IMR-90 (cell line): ENCODE data around the gene HS3ST5. TPM values are rescaled to one million over a fixed set of nuclear protein-coding genes. Genes with fewer than 3 reads are reported as not detected.

Experiments
- ATAC-seq: fragments of 200-7000 bp; cut with Tn5 transposase; 2 replicates; pipeline ENCODE4 v1.9.1; 2020; ENCODE audit warnings: low read depth, mild to moderate bottlenecking, moderate library complexity
- BruUV-seq: library from RNA; stranded (reverse); fragments of 400-500 nt; replicated peaks from 2 replicates; lab custom pipeline; 2021; lab: Mats Ljungman, UMichigan
- CTCF ChIA-PET: fragments of 300-600 bp; formaldehyde crosslinking; extraction: SDS; loops from one replicate; lab custom pipeline; 2021; ENCODE audit warnings: antibody characterized with exemption; lab: Yijun Ruan, JAX
- POLR2A ChIA-PET: fragments of 300-600 bp; sonication (Branson Sonifier 250); formaldehyde crosslinking; loops from one replicate; lab custom pipeline; 2022; ENCODE audit warnings: antibody characterized with exemption; ENCODE audit not compliant: unreplicated experiment; lab: Charles Lee
- DNase-seq: peaks from one replicate; pipeline ENCODE4 v3.0.0; 2013
- H2AFZ ChIP-seq: replicated peaks from 2 replicates; pipeline ENCODE3; 2013; ENCODE audit warnings: low read length, mild to moderate bottlenecking; ENCODE audit not compliant: poor library complexity
- H2AK5ac ChIP-seq: 2 replicates; pipeline ENCODE4 v1.6.1; 2013; ENCODE audit warnings: low read depth, low read length, inconsistent platforms
- H2AK9ac ChIP-seq: replicated peaks from 2 replicates; pipeline ENCODE3; 2013; ENCODE audit warnings: mild to moderate bottlenecking, low read depth, low read length, moderate library complexity; ENCODE audit not compliant: poor library complexity
- H2BK120ac ChIP-seq: 2 replicates; pipeline ENCODE4 v1.6.1; 2013; ENCODE audit warnings: low read depth, low read length, inconsistent platforms
- H2BK15ac ChIP-seq: 3 replicates; pipeline ENCODE4 v1.6.1; 2013; ENCODE audit warnings: low read depth, low read length, inconsistent platforms
- H2BK20ac ChIP-seq: 2 replicates; pipeline ENCODE4 v1.6.1; 2013; ENCODE audit warnings: low read depth, mild to moderate bottlenecking, inconsistent platforms, low read length, moderate library complexity
- H2BK5ac ChIP-seq: 2 replicates; pipeline ENCODE4 v1.6.1; 2013; ENCODE audit warnings: mild to moderate bottlenecking, low read depth, low read length, inconsistent platforms; ENCODE audit not compliant: poor library complexity, severe bottlenecking
- H3K14ac ChIP-seq: replicated peaks from 2 replicates; pipeline ENCODE4 v1.6.1; 2013; ENCODE audit warnings: low read depth, low read length, inconsistent platforms
- H3K18ac ChIP-seq: 2 replicates; pipeline ENCODE4 v1.6.1; 2013; ENCODE audit warnings: low read depth, low read length, control low read depth
- H3K23ac ChIP-seq: 2 replicates; pipeline ENCODE4 v1.6.1; 2013; ENCODE audit warnings: low read depth, low read length, inconsistent platforms
- H3K27ac ChIP-seq: 2 replicates; pipeline ENCODE4 v1.5.1; 2013; ENCODE audit warnings: mild to moderate bottlenecking, control low read depth, low read length; ENCODE audit not compliant: insufficient read depth
- H3K27me3 ChIP-seq: 2 replicates; pipeline ENCODE4 v1.6.1; 2013; ENCODE audit warnings: low read length; ENCODE audit not compliant: control insufficient read depth, insufficient read depth
- H3K36me3 ChIP-seq: 2 replicates; pipeline ENCODE4 v1.6.1; 2013; ENCODE audit warnings: low read length, mixed read lengths; ENCODE audit not compliant: control insufficient read depth, insufficient read depth
- H3K4ac ChIP-seq: 2 replicates; pipeline ENCODE4 v1.6.1; 2013; ENCODE audit warnings: low read depth, low read length, inconsistent platforms
- H3K4me1 ChIP-seq: 2 replicates; pipeline ENCODE4 v1.6.1; 2013; ENCODE audit warnings: low read length, mixed read lengths; ENCODE audit not compliant: control insufficient read depth, insufficient read depth
- H3K4me2 ChIP-seq: 2 replicates; pipeline ENCODE4 v1.6.1; 2013; ENCODE audit warnings: low read depth, mild to moderate bottlenecking, control low read depth, low read length, moderate library complexity
- H3K4me3 ChIP-seq: 2 replicates; pipeline ENCODE4 v1.5.1; 2013; ENCODE audit warnings: low read depth, mild to moderate bottlenecking, control low read depth, low read length, moderate library complexity; ENCODE audit not compliant: insufficient read depth
- H3K56ac ChIP-seq: 2 replicates; pipeline ENCODE4 v1.6.1; 2013; ENCODE audit warnings: low read length, inconsistent platforms; ENCODE audit not compliant: insufficient read depth; ENCODE audit errors: extremely low read depth
- H3K79me1 ChIP-seq, 2 experiments: 2 replicates each; pipeline ENCODE4 v1.6.1; 2013; ENCODE audit warnings: low read length in 2 of 2, inconsistent platforms in 1 of 2, low read depth in 1 of 2
- H3K9ac ChIP-seq: 2 replicates; pipeline ENCODE4 v1.6.1; 2013; ENCODE audit warnings: low read depth, low read length, control low read depth
- H3K9me1 ChIP-seq: 2 replicates; pipeline ENCODE4 v1.6.1; 2013; ENCODE audit warnings: low read length, inconsistent platforms; ENCODE audit not compliant: insufficient read depth
- H3K9me3 ChIP-seq: 2 replicates; pipeline ENCODE4 v1.6.1; 2013; ENCODE audit warnings: low read length; ENCODE audit not compliant: control insufficient read depth, insufficient read depth
- H4K20me1 ChIP-seq: 2 replicates; pipeline ENCODE4 v1.6.1; 2013; ENCODE audit warnings: low read length, inconsistent platforms; ENCODE audit not compliant: insufficient read depth
- H4K5ac ChIP-seq: 2 replicates; pipeline ENCODE4 v1.6.1; 2013; ENCODE audit warnings: mild to moderate bottlenecking, low read depth, low read length, control low read depth
- H4K8ac ChIP-seq, 2 experiments: 2 replicates each; pipeline ENCODE4 v1.6.1; 2013; ENCODE audit warnings: low read depth in 2 of 2, low read length in 2 of 2, control low read depth in 1 of 2, inconsistent platforms in 1 of 2
- H4K91ac ChIP-seq: 2 replicates; pipeline ENCODE4 v1.6.1; 2013; ENCODE audit warnings: low read depth, low read length, inconsistent platforms; ENCODE audit not compliant: insufficient read depth
- CEBPB ChIP-seq: IDR thresholded peaks from 2 replicates; pipeline ENCODE4 v1.6.1; 2012; ENCODE audit warnings: low read depth, low read length, improper control_type of control experiment
- FOS ChIP-seq: fragments of 150-350 bp; IDR thresholded peaks from 2 replicates; pipeline ENCODE4 v1.6.1; 2016; ENCODE audit warnings: low read depth, low read length
- MAFK ChIP-seq: IDR thresholded peaks from 2 replicates; pipeline ENCODE4 v1.6.1; 2012; ENCODE audit warnings: low read depth, low read length, improper control_type of control experiment
- MAZ ChIP-seq: IDR thresholded peaks from 2 replicates; pipeline ENCODE4 v1.6.1; 2012; ENCODE audit warnings: low read depth, mild to moderate bottlenecking, low read length, improper control_type of control experiment, moderate library complexity, borderline replicate concordance
- NFE2L2 ChIP-seq: fragments of 150-350 bp; IDR thresholded peaks from 2 replicates; pipeline ENCODE4 v1.6.1; 2016; ENCODE audit warnings: low read depth, mild to moderate bottlenecking, low read length
- POLR2A ChIP-seq: IDR thresholded peaks from 2 replicates; pipeline ENCODE4 v1.6.1; 2012; ENCODE audit warnings: mild to moderate bottlenecking, low read depth, low read length
- SMC3 ChIP-seq: fragments of 150-350 bp; IDR thresholded peaks from 2 replicates; pipeline ENCODE4 v1.6.1; 2016; ENCODE audit warnings: low read depth, mild to moderate bottlenecking, antibody characterized with exemption, low read length, moderate library complexity
- USF2 ChIP-seq: fragments of 150-350 bp; IDR thresholded peaks from 2 replicates; pipeline ENCODE4 v1.6.1; 2017; ENCODE audit warnings: mild to moderate bottlenecking, antibody characterized with exemption, low read length, low read depth
- WGBS, 2 experiments: methylation state at CpG; one replicate each; pipeline versions ENCODE4 v1.1.5 to v1.1.7; 2013; ENCODE audit warnings: missing lambda C conversion rate in 2 of 2; ENCODE audit not compliant: insufficient read length in 1 of 2; ENCODE audit errors: extremely low coverage in 2 of 2; 5-methylcytosine and 5-hydroxymethylcytosine counted together
- dilution Hi-C: fragments of 300-500 bp; cut with HindIII; formaldehyde crosslinking; loops from one replicate; pipeline ENCODE4 v1.14.3; 2018; ENCODE audit warnings: low sequenced_read_pairs; ENCODE audit not compliant: unreplicated experiment
- in situ Hi-C: fragments of 300-500 bp; cut with MboI; formaldehyde crosslinking; loops from 3 replicates; pipeline ENCODE4 v1.14.3; 2019; ENCODE audit warnings: low sequenced_read_pairs, inconsistent platforms, mixed read lengths
- intact Hi-C: fragments of 100-400 bp; cut with micrococcal nuclease; formaldehyde crosslinking; loops from 2 replicates; pipeline ENCODE4 v1.10.0; 2022
- polyA plus RNA-seq, 3 experiments: library from polyadenylated mRNA; depleted of rRNA; stranded (reverse); fragments of >200 nt; gene quantifications; 2 replicates each; pipeline ENCODE4 v1.2.3, GENCODE V29; 2012; ENCODE audit warnings: low replicate concordance in 1 of 3
- total RNA-seq: library from RNA; depleted of rRNA; stranded (reverse); fragments of >200 nt; gene quantifications from 2 replicates; pipeline ENCODE4 v1.2.3, GENCODE V29; 2012
- TF ChIP-seq, protein P1 (sequence below): conservative IDR thresholded peaks from 2 replicates; pipeline ENCODE4 v1.5.1; 2012; ENCODE audit warnings: mild to moderate bottlenecking, low read depth, low read length, improper control_type of control experiment

The HS3ST5 gene
- total and polyA plus RNA-seq, 2 of the 4 experiments (the other 2 are of a cell fraction) = not detected

DNA sequence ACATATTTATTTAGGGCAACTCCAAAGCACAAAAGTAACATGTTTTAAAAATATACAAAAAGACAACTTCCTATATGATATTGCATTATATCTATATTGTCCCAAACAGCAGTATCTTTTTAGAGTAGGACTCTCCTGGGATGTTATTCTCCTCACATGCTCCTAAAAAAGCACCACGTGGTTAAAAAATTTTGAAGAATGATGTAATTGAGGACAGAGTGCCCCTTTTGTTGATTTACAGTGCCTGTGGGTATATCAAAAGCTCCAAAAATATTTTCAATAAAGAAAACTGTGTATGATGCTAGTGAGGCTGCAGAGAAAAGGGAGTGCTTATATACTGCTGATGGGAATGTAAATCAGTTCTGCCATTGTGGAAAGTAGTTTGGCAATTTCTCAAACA lies 241.6 kb downstream of the HS3ST5 start:
- ATAC-seq = no peak
- no peak overlapping the region for H2BK20ac ChIP-seq
- no peak overlapping the region for H3K27ac ChIP-seq
- no peak overlapping the region; a peak in 1 of 4 replicates for H4K8ac ChIP-seq
- no peak overlapping the region for H3K4me3 ChIP-seq
- H3K56ac ChIP-seq = no peak overlapping the region
- no CpG with 5 or more reads among the region's 1 CpG for WGBS, 2 experiments
- ChIA-PET POLR2A (no interaction called here), CTCF (interaction anchor here (0.6 to 1.6 kb wide), 2 partner anchors 41 to 106 kb away, joined by 4 to 7 read pairs; no protein-coding TSS in a partner anchor)
- H3K18ac ChIP-seq = no peak overlapping the region
- no peak overlapping the region for H3K4me2 ChIP-seq
- H3K4me1 ChIP-seq = peaks cover 4% of the 10 kb centered on the region
- no TSS peak for BruUV-seq
- no peak overlapping the region for H4K91ac ChIP-seq
- no peak overlapping the region for H2BK120ac ChIP-seq
- TF ChIP-seq, protein P1, sequence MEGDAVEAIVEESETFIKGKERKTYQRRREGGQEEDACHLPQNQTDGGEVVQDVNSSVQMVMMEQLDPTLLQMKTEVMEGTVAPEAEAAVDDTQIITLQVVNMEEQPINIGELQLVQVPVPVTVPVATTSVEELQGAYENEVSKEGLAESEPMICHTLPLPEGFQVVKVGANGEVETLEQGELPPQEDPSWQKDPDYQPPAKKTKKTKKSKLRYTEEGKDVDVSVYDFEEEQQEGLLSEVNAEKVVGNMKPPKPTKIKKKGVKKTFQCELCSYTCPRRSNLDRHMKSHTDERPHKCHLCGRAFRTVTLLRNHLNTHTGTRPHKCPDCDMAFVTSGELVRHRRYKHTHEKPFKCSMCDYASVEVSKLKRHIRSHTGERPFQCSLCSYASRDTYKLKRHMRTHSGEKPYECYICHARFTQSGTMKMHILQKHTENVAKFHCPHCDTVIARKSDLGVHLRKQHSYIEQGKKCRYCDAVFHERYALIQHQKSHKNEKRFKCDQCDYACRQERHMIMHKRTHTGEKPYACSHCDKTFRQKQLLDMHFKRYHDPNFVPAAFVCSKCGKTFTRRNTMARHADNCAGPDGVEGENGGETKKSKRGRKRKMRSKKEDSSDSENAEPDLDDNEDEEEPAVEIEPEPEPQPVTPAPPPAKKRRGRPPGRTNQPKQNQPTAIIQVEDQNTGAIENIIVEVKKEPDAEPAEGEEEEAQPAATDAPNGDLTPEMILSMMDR = no peak
- TF ChIP-seq MAFK = no peak
- no peak for TF ChIP-seq MAZ
- no peak for TF ChIP-seq POLR2A
- TF ChIP-seq USF2 = no peak
- TF ChIP-seq CEBPB = no peak
- no peak for TF ChIP-seq NFE2L2
- TF ChIP-seq FOS = no peak
- TF ChIP-seq SMC3 = no peak
- H2BK15ac ChIP-seq = no peak overlapping the region
- H2AK9ac ChIP-seq = no peak overlapping the region
- no peak overlapping the region for H2AFZ ChIP-seq
- intact Hi-C loops = loop anchor here (10.0 kb wide), 1 partner anchor 1794 kb away; no protein-coding TSS in a partner anchor
- H2BK5ac ChIP-seq = no peak overlapping the region
- H3K23ac ChIP-seq = no peak overlapping the region
- no peaks in the 10 kb centered on the region for H3K27me3 ChIP-seq
- H3K79me1 ChIP-seq = no peaks in the 10 kb centered on the region
- H4K20me1 ChIP-seq = no peaks in the 10 kb centered on the region
- H2AK5ac ChIP-seq = no peak overlapping the region
- DNase-seq = no peak
- no peaks in the 10 kb centered on the region for H3K36me3 ChIP-seq
- in situ Hi-C loops = no loop called here
- H3K14ac ChIP-seq = no peak overlapping the region
- H3K9me1 ChIP-seq = peaks cover 6% of the 10 kb centered on the region
- H3K9me3 ChIP-seq = no peaks in the 10 kb centered on the region
- no peak overlapping the region for H3K9ac ChIP-seq
- no peak overlapping the region for H3K4ac ChIP-seq
- H4K5ac ChIP-seq = no peak overlapping the region
- dilution Hi-C loops = no loop called here
